Mucosa of descending colon (tissue), 3 donors: Measurements from ENCODE around the gene SLC12A4. TPM values are rescaled to one million over a fixed set of nuclear protein-coding genes. Genes with fewer than 3 reads are reported as not detected.

Source experiments
- ATAC-seq: fragments of 200-7000 bp; cut with Tn5 transposase; one replicate; pipeline ENCODE4 v1.9.1; 2020; ENCODE audit warnings: mild to moderate bottlenecking, moderate library complexity
- DNase-seq, 3 donors: peaks; one replicate each; pipeline ENCODE4 v3.0.0-alpha.2; 2020
- H3K36me3 ChIP-seq: fragments of 200-600 bp; one replicate; pipeline ENCODE4 v1.8.0; 2021; ENCODE audit warnings: low read depth, mild to moderate bottlenecking
- H3K4me1 ChIP-seq: fragments of 200-600 bp; one replicate; pipeline ENCODE4 v1.8.0; 2021; ENCODE audit warnings: low read depth, mild to moderate bottlenecking
- H3K4me3 ChIP-seq: fragments of 200-600 bp; one replicate; pipeline ENCODE4 v1.8.0; 2021; ENCODE audit warnings: mild to moderate bottlenecking
- H3K9me3 ChIP-seq: fragments of 200-600 bp; one replicate; pipeline ENCODE4 v1.8.0; 2021; ENCODE audit warnings: mild to moderate bottlenecking
- intact Hi-C, 2 donors: fragments of 100-400 bp; cut with DNase I in 1 of 2; cut with micrococcal nuclease in 1 of 2; formaldehyde crosslinking; loops; one replicate each; pipeline versions ENCODE4 v1.11.0 to v1.11.1; 2022; cut with DNase I, micrococcal nuclease
- total RNA-seq, 3 donors: library from RNA; stranded (reverse); fragmentation: NEBNext Ultra II Directional in 2 of 3; extraction: Animal tissue kit (Norgen Biotek cat#: 25700) in 2 of 3; gene quantifications; one replicate each; pipeline versions ENCODE4 v1.2.1 to v1.2.4, GENCODE V29; 2021 to 2023
- TF ChIP-seq, protein P1 (sequence below): fragments of 200-600 bp; IDR thresholded peaks from one replicate; pipeline ENCODE4 v1.8.0; 2022; ENCODE audit warnings: antibody characterized with exemption, mild to moderate bottlenecking
- donor health status: DM: no; HTN: no; CAD: no; lungs with moderate emphysema.
- donor health status: DM: no; HTN: no; CAD: no.
- donor health status: DM: no; HTN: yes; CAD: no.

The SLC12A4 gene
- total RNA-seq, 3 donors from 2014 or later: 4.0 to 68.5 (median 22.2) TPM

DNA sequence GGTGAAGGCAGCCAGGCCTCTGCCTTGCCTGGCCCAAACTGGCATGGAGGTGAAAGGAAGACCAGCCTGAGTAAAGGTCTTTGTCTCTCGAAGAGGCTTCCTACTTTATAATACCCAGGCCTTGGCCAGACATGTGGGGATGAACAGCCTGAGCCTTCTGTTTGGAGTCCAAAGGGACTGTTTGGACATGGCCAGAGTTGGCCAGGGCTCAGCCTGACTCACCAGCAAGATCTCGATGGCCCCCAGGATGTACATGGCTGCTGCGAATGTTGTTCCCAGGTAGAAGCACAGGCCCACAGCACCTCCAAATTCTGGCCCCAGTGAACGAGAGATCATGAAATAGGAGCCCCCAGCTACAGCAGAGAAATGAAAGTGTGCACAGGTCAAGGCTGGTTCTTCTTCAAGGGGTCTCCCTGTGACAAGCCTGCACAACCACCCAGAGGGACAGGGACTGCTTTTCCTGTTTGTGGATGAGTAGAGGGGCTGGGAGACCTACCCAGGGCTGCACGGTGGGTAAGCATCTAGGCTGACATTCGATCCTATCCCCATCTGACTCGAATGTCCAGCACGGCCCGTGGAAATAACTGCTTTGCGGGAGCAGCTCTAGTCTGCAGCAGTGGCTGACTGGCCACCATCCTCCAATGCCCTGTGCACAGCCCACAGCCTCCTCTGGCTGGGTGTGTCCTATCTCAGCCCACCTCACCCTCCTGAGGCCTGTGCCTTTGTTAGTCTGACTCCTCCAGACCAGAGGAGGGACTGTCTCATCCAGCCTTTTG is 13.8 kb downstream of the SLC12A4 start:
- ATAC-seq: no peak
- no peaks in the 10 kb centered on the region for H3K36me3 ChIP-seq

DNA sequence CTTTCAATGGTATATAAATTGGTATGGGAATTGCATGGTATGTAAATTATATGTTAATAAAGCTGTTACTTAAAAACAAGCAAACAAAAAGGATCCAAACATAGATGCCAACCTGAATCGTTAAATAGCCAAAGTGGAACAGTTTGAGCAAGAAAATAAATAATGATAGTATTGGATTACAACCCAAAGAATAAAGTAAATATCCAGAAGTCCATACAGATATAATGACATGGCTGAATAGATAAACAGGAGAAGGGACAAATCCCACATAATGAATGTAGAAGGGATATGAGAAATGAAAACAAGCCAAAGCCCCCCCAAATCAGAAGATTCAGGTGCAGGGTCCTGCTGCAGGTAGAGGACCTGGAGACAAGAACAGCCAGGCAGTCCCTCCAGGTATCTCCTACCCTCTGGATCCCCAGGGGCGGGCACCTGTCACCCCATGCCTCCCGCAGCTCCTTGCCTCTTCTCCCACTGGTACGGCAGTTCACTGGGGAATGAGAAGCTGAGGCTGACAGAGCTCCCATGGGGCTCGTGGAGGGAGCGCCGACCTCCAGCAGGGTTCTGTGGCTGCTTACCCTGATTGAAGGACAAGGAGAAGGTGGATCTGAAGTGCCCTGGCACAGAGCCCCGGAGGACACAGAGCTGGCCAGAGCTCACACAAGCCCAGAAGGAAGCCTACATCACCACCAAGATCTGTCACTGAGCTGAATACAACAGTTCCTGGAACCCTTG is 14.6 kb downstream of the SLC12A4 start:
- TF ChIP-seq, protein P1, sequence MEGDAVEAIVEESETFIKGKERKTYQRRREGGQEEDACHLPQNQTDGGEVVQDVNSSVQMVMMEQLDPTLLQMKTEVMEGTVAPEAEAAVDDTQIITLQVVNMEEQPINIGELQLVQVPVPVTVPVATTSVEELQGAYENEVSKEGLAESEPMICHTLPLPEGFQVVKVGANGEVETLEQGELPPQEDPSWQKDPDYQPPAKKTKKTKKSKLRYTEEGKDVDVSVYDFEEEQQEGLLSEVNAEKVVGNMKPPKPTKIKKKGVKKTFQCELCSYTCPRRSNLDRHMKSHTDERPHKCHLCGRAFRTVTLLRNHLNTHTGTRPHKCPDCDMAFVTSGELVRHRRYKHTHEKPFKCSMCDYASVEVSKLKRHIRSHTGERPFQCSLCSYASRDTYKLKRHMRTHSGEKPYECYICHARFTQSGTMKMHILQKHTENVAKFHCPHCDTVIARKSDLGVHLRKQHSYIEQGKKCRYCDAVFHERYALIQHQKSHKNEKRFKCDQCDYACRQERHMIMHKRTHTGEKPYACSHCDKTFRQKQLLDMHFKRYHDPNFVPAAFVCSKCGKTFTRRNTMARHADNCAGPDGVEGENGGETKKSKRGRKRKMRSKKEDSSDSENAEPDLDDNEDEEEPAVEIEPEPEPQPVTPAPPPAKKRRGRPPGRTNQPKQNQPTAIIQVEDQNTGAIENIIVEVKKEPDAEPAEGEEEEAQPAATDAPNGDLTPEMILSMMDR: no peak
- Histone ChIP-seq H3K4me3 (no peak overlapping the region), H3K9me3 (no peaks in the 10 kb centered on the region), H3K36me3 (no peaks in the 10 kb centered on the region), H3K4me1 (no peaks in the 10 kb centered on the region)
- intact Hi-C loops: no loop called here
- DNase-seq (no peak), ATAC-seq (no peak)

More for the DNA sequence above, 13.8 kb downstream of the SLC12A4 start:
- intact Hi-C loops: no loop called here
- no peak for DNase-seq
- H3K4me3 ChIP-seq: no peak overlapping the region
- H3K9me3 ChIP-seq: no peaks in the 10 kb centered on the region
- TF ChIP-seq, protein P1: no peak
- H3K4me1 ChIP-seq: peaks cover 5% of the 10 kb centered on the region

GRCh38 chr16:67951485-67951884 is 17.0 kb downstream of the SLC12A4 start:
- ATAC-seq (no peak), DNase-seq (no peak)
- TF ChIP-seq, protein P1: no peak
- Histone ChIP-seq H3K4me3 (no peak overlapping the region), H3K9me3 (no peaks in the 10 kb centered on the region), H3K36me3 (no peaks in the 10 kb centered on the region), H3K4me1 (no peaks in the 10 kb centered on the region)
- intact Hi-C loops: no loop called here

DNA sequence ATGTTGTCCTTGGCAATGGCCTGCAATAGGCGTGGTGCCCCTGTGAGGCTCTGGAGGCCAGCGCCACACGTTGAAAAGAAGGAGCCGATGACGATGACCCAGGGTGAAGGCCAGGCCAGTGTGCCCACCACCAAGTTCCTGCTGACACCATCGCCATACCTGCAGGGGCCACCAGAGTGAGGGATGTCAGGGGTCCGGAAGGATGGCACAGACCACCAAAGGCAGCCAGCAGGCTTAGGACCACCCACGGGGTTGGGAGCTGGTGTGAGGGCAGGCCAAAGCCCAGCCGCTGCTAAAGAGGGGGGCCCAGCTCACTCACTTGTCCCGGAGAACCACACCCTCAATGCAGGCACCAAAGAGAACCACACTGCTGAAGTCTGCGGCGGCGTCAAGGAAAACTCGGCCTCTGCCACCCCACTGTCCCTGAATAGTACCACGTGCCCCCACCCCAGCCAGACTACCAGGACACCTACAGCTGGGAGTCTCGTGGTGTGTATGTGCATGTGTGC is 18.0 kb downstream of the SLC12A4 start:
- Histone ChIP-seq H3K36me3 (no peaks in the 10 kb centered on the region), H3K9me3 (no peaks in the 10 kb centered on the region), H3K4me1 (no peaks in the 10 kb centered on the region), H3K4me3 (no peak overlapping the region)
- DNase-seq (no peak), ATAC-seq (no peak)
- TF ChIP-seq, protein P1: no peak
- intact Hi-C loops: no loop called here

DNA sequence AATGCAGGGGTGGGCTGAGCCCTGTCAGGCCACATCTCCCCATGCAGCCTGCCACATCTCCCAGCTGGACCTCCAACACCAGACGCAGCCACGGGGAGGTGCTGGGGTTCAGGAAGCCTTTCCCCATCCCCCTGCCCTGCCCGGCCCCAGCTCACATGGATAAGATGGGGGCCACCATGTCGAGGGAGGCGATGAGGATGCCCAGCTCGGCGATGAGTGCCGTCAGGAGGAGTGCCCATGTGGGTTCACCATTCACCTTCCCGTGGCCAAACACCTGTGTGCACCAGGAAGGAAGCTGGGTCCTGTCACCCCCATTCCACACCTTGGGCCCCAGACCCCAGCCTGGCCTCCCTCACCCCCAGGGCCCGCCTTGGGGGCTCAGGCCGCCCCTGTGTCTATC is 18.8 kb downstream of the SLC12A4 start:
- Histone ChIP-seq H3K9me3 (no peaks in the 10 kb centered on the region), H3K36me3 (no peaks in the 10 kb centered on the region), H3K4me1 (no peaks in the 10 kb centered on the region), H3K4me3 (no peak overlapping the region)
- TF ChIP-seq, protein P1: no peak
- intact Hi-C loops: no loop called here
- DNase-seq: no peak
- ATAC-seq: no peak
